HEK293 (cell line): ENCODE data around the gene UTP25.

ENCODE experiments used
- CTCF ChIA-PET: fragments of 350-600 bp; formaldehyde crosslinking; extraction: SDS; loops from one replicate; lab custom pipeline; 2021; ENCODE audit warnings: antibody characterized with exemption; lab: Yijun Ruan, JAX
- POLR2A ChIA-PET: fragments of 300-600 bp; formaldehyde crosslinking; extraction: SDS; loops from one replicate; lab custom pipeline; 2020; ENCODE audit warnings: antibody characterized with exemption, inconsistent platforms; lab: Yijun Ruan, JAX
- H3K27ac ChIP-seq: fragments of 200-500 bp; sonication (Bioruptor generic); 2 replicates; pipeline ENCODE4 v1.5.1; 2014; ENCODE audit warnings: low read depth, low read length, control low read depth, inconsistent platforms; ENCODE audit errors: extremely low read depth
- H3K36me3 ChIP-seq, 2 experiments: fragments of 200-500 bp in 1 of 2; sonication (Bioruptor generic) in 1 of 2; 1 replicate in 1 of 2; 2 replicates in 1 of 2; pipeline ENCODE4 v1.5.1; 2014 to 2017; ENCODE audit warnings: inconsistent platforms in 2 of 2, low read length in 2 of 2; ENCODE audit not compliant: control insufficient read depth in 2 of 2, insufficient read depth in 1 of 2
- H3K4me1 ChIP-seq: fragments of 200-500 bp; sonication (Bioruptor generic); 2 replicates; pipeline ENCODE4 v1.5.1; 2014; ENCODE audit warnings: mild to moderate bottlenecking, low read length, inconsistent platforms; ENCODE audit not compliant: control insufficient read depth, insufficient read depth
- H3K4me3 ChIP-seq: 2 replicates; pipeline ENCODE4 v1.5.1; 2011; ENCODE audit warnings: low read depth, mild to moderate bottlenecking, control low read depth, low read length, moderate library complexity
- H3K9me3 ChIP-seq: fragments of 200-500 bp; sonication (Bioruptor generic); 2 replicates; pipeline ENCODE4 v1.5.1; 2014; ENCODE audit warnings: low read depth, low read length, inconsistent platforms; ENCODE audit not compliant: control insufficient read depth, insufficient read depth
- GFI1B ChIP-seq: fragments of 450-650 bp; formaldehyde crosslinking; IDR thresholded peaks from 2 replicates; pipeline ENCODE4 v1.5.1; 2016; ENCODE audit warnings: missing biosample characterization, missing genetic modification characterization
- PATZ1 ChIP-seq: fragments of 450-650 bp; formaldehyde crosslinking; IDR thresholded peaks from 2 replicates; pipeline ENCODE4 v1.5.1; 2016; ENCODE audit warnings: missing biosample characterization, missing genetic modification characterization
- PRDM10 ChIP-seq: fragments of 450-650 bp; formaldehyde crosslinking; IDR thresholded peaks from 2 replicates; pipeline ENCODE4 v1.5.1; 2016; ENCODE audit warnings: missing biosample characterization, missing genetic modification characterization
- SCRT1 ChIP-seq: fragments of 450-650 bp; formaldehyde crosslinking; IDR thresholded peaks from 2 replicates; pipeline ENCODE4 v1.5.1; 2016; ENCODE audit warnings: missing biosample characterization, missing genetic modification characterization, borderline replicate concordance
- SP2 ChIP-seq: fragments of 450-650 bp; formaldehyde crosslinking; IDR thresholded peaks from 2 replicates; pipeline ENCODE4 v1.5.1; 2016; ENCODE audit warnings: missing biosample characterization, missing genetic modification characterization
- SP7 ChIP-seq: fragments of 450-650 bp; formaldehyde crosslinking; IDR thresholded peaks from 2 replicates; pipeline ENCODE4 v1.5.1; 2016; ENCODE audit warnings: missing biosample characterization, missing genetic modification characterization
- TSHZ1 ChIP-seq: fragments of 450-650 bp; formaldehyde crosslinking; IDR thresholded peaks from 2 replicates; pipeline ENCODE4 v1.5.1; 2016; ENCODE audit warnings: missing biosample characterization, missing genetic modification characterization, borderline replicate concordance
- ZBTB17 ChIP-seq: fragments of 450-650 bp; formaldehyde crosslinking; IDR thresholded peaks from 2 replicates; pipeline ENCODE4 v1.5.1; 2016; ENCODE audit warnings: missing biosample characterization, missing genetic modification characterization
- ZFP41 ChIP-seq: fragments of 450-650 bp; formaldehyde crosslinking; IDR thresholded peaks from 2 replicates; pipeline ENCODE4 v1.5.1; 2016; ENCODE audit warnings: missing biosample characterization, missing genetic modification characterization, borderline replicate concordance
- ZNF112 ChIP-seq: fragments of 450-650 bp; formaldehyde crosslinking; IDR thresholded peaks from 2 replicates; pipeline ENCODE4 v1.5.0; 2017; ENCODE audit warnings: missing biosample characterization, missing genetic modification characterization
- ZNF133 ChIP-seq: fragments of 450-650 bp; formaldehyde crosslinking; IDR thresholded peaks from 2 replicates; pipeline ENCODE4 v1.5.1; 2016; ENCODE audit warnings: missing biosample characterization, missing genetic modification characterization
- ZNF341 ChIP-seq: fragments of 450-650 bp; formaldehyde crosslinking; IDR thresholded peaks from 2 replicates; pipeline ENCODE4; 2016; ENCODE audit warnings: low read depth, missing biosample characterization, missing genetic modification characterization
- ZNF366 ChIP-seq: fragments of 450-650 bp; formaldehyde crosslinking; conservative IDR thresholded peaks from 2 replicates; pipeline ENCODE4 v1.5.1; 2016; ENCODE audit warnings: missing biosample characterization, missing genetic modification characterization
- ZNF433 ChIP-seq: fragments of 450-650 bp; formaldehyde crosslinking; IDR thresholded peaks from 2 replicates; pipeline ENCODE4 v1.5.1; 2016; ENCODE audit warnings: missing biosample characterization, missing genetic modification characterization, low read depth
- ZNF548 ChIP-seq: fragments of 450-650 bp; formaldehyde crosslinking; IDR thresholded peaks from 2 replicates; pipeline ENCODE4 v1.5.1; 2016; ENCODE audit warnings: missing biosample characterization, missing genetic modification characterization
- ZNF561 ChIP-seq: fragments of 450-650 bp; IDR thresholded peaks from 2 replicates; pipeline ENCODE4 v1.5.1; 2018; ENCODE audit warnings: missing biosample characterization, missing genetic modification characterization, borderline replicate concordance
- ZNF596 ChIP-seq: fragments of 450-650 bp; IDR thresholded peaks from 2 replicates; pipeline ENCODE4 v1.5.0; 2018; ENCODE audit warnings: missing biosample characterization, mild to moderate bottlenecking, missing genetic modification characterization, moderate library complexity
- ZNF600 ChIP-seq: fragments of 450-650 bp; formaldehyde crosslinking; IDR thresholded peaks from 2 replicates; pipeline ENCODE4 v1.5.1; 2016; ENCODE audit warnings: missing biosample characterization, missing genetic modification characterization
- ZNF610 ChIP-seq: fragments of 450-650 bp; formaldehyde crosslinking; IDR thresholded peaks from 2 replicates; pipeline ENCODE4 v1.5.1; 2016; ENCODE audit warnings: missing biosample characterization, missing genetic modification characterization, borderline replicate concordance
- ZNF629 ChIP-seq: fragments of 450-650 bp; formaldehyde crosslinking; IDR thresholded peaks from 2 replicates; pipeline ENCODE4 v1.5.1; 2017; ENCODE audit warnings: missing biosample characterization, missing genetic modification characterization
- ZNF677 ChIP-seq: fragments of 450-650 bp; IDR thresholded peaks from 2 replicates; pipeline ENCODE4 v1.5.0; 2018; ENCODE audit warnings: missing biosample characterization, mild to moderate bottlenecking, missing genetic modification characterization, moderate library complexity
- ZNF707 ChIP-seq: fragments of 450-650 bp; formaldehyde crosslinking; IDR thresholded peaks from 2 replicates; pipeline ENCODE4 v1.5.1; 2016; ENCODE audit warnings: missing biosample characterization, missing genetic modification characterization
- ZNF792 ChIP-seq: fragments of 450-650 bp; formaldehyde crosslinking; IDR thresholded peaks from 2 replicates; pipeline ENCODE4 v1.5.1; 2016; ENCODE audit warnings: missing biosample characterization, missing genetic modification characterization
- ZNF843 ChIP-seq: fragments of 450-650 bp; formaldehyde crosslinking; IDR thresholded peaks from 2 replicates; pipeline ENCODE4 v1.5.1; 2016; ENCODE audit warnings: missing biosample characterization, missing genetic modification characterization
- ZXDB ChIP-seq: fragments of 450-650 bp; formaldehyde crosslinking; IDR thresholded peaks from 2 replicates; pipeline ENCODE4 v1.5.1; 2016; ENCODE audit warnings: missing biosample characterization, missing genetic modification characterization
- TF ChIP-seq, protein P1 (sequence below): fragments of 450-650 bp; formaldehyde crosslinking; IDR thresholded peaks from 2 replicates; pipeline ENCODE4 v1.5.1; 2016; ENCODE audit warnings: missing biosample characterization, missing genetic modification characterization
- TF ChIP-seq, protein P2 (sequence below): fragments of 450-650 bp; formaldehyde crosslinking; IDR thresholded peaks from 2 replicates; pipeline ENCODE4 v1.5.1; 2016; ENCODE audit warnings: missing biosample characterization, missing genetic modification characterization

The UTP25 gene

DNA sequence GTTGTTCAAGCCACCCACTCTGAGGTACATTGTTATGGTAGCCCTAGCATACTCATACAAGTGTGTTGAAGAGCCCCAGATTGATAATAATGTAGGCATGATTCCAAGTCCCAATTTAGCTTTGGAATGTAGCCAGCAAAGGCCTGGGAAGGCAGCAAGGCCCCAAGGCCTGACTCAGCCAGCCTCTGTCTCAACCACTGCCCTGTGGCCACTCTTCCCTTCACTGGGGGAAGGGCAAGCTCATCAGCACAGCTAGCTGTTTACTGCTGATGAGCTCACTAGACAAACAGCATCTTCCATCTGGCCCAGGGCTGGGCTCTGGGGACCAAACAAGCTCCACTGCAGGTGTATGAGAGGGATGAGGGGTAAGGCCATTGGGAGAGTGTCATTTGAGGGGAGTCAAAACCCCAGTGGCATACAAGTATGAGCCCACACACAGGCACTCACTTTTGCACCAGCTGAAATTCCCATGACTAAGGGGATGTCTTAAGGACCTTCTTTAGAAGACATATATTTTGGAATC, 19.7 kb upstream of the UTP25 start:
- POLR2A ChIA-PET: interaction anchor here (0.6 to 4.1 kb wide), 8 partner anchors 13 to 50 kb away, joined by 3 to 21 read pairs (median 7); partner anchors contain the start of genes C1orf74 and UTP25
- 0 out of 2 replicates have a peak, but pooled peaks have one; percentile 32 for TF ChIP-seq ZNF341
- TF ChIP-seq ZNF561 (tag by site-specific recombination): 0 out of 2 replicates have a peak, but pooled peaks have one; percentile 15
- TF ChIP-seq, protein P1, sequence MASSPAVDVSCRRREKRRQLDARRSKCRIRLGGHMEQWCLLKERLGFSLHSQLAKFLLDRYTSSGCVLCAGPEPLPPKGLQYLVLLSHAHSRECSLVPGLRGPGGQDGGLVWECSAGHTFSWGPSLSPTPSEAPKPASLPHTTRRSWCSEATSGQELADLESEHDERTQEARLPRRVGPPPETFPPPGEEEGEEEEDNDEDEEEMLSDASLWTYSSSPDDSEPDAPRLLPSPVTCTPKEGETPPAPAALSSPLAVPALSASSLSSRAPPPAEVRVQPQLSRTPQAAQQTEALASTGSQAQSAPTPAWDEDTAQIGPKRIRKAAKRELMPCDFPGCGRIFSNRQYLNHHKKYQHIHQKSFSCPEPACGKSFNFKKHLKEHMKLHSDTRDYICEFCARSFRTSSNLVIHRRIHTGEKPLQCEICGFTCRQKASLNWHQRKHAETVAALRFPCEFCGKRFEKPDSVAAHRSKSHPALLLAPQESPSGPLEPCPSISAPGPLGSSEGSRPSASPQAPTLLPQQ: peak; percentile 84
- no peak for TF ChIP-seq SP2 (tag by site-specific recombination)
- no peak for TF ChIP-seq ZNF600 (tag by site-specific recombination)
- TF ChIP-seq SP7 (tag by site-specific recombination): peak; percentile 50; the same call in 1 of the 2 replicates
- peak; percentile 93 for TF ChIP-seq ZNF792 (tag by site-specific recombination)
- TF ChIP-seq ZNF366: peak; percentile 82
- TF ChIP-seq ZNF707: no peak
- TF ChIP-seq, protein P2, sequence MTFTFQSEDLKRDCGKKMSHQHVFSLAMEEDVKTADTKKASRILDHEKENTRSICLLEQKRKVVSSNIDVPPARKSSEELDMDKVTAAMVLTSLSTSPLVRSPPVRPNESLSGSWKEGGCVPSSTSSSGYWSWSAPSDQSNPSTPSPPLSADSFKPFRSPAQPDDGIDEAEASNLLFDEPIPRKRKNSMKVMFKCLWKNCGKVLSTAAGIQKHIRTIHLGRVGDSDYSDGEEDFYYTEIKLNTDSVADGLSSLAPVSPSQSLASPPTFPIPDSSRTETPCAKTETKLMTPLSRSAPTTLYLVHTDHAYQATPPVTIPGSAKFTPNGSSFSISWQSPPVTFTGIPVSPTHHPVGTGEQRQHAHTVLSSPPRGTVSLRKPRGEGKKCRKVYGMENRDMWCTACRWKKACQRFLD (tag by site-specific recombination): no peak
- no peak for TF ChIP-seq ZNF677 (tag by site-specific recombination)
- peak; percentile 54; the same call in 1 of the 2 replicates for TF ChIP-seq ZXDB (tag by site-specific recombination)
- TF ChIP-seq ZNF433 (tag by site-specific recombination): no peak
- peak; percentile 55; the same call in 1 of the 2 replicates for TF ChIP-seq GFI1B
- no peak for TF ChIP-seq ZNF610
- TF ChIP-seq ZNF843 (tag by site-specific recombination): peak; percentile 62
- peak; percentile 67; the same call in 1 of the 2 replicates for TF ChIP-seq PRDM10 (tag by site-specific recombination)
- TF ChIP-seq ZNF629: peak; percentile 83
- 0 out of 2 replicates have a peak, but pooled peaks have one; percentile 24 for TF ChIP-seq ZBTB17 (tag by site-specific recombination)
- TF ChIP-seq TSHZ1 (tag by site-specific recombination): peak; percentile 76; the same call in 1 of the 2 replicates
- no peak for TF ChIP-seq ZNF596 (tag by site-specific recombination)
- peak; percentile 41 for TF ChIP-seq PATZ1 (tag by site-specific recombination)
- TF ChIP-seq SCRT1 (tag by site-specific recombination): no peak
- TF ChIP-seq ZNF133 (tag by site-specific recombination): no peak
- TF ChIP-seq ZNF548: no peak
- no peak for TF ChIP-seq ZFP41 (tag by site-specific recombination)
- TF ChIP-seq ZNF112: no peak

More for the DNA sequence above, 19.7 kb upstream of the UTP25 start:
- no peak overlapping the region; the same call in 1 of the 2 replicates for H3K27ac ChIP-seq
- no peak overlapping the region for H3K4me3 ChIP-seq
- no peaks in the 10 kb centered on the region for H3K9me3 ChIP-seq
- H3K4me1 ChIP-seq: peaks cover 9% of the 10 kb centered on the region
- CTCF ChIA-PET: interaction anchor here (0.6 to 7.5 kb wide), 2 partner anchors 15 to 181 kb away, joined by 3 to 111 read pairs; no protein-coding TSS in a partner anchor
- H3K36me3 ChIP-seq: no peaks in the 10 kb centered on the region
